ENCODE results near the gene CIT. TPM values are rescaled to one million over a fixed set of nuclear protein-coding genes. Genes with fewer than 3 reads are reported as not detected.

The CIT gene
- total and polyA plus RNA-seq, 10 of the 15 experiments (the other 5 are each of a cell fraction or from before 2014, with no cell fraction given) = 1.0 to 38.2 (median 14.9) TPM

GRCh38 chr12:119666900-119667576 is 210.1 kb downstream of the CIT start (continued):
- TF ChIP-seq E2F4 (IDR thresholded peaks at IDR 0.05; ENCODE audit: low read depth, low read length) (no peak), POLR2AphosphoS5 (IDR thresholded peaks at IDR 0.05; ENCODE audit: low read length) (no peak), CBX3 (IDR thresholded peaks at IDR 0.05; ENCODE audit: borderline replicate concordance, low read depth) (no peak), RCOR1 (conservative IDR thresholded peaks at IDR 0.05; ENCODE audit: low read depth, low read length) (no peak), SUZ12 (IDR thresholded peaks at IDR 0.05; ENCODE audit: unreplicated experiment) (no peak), MYC (IDR thresholded peaks at IDR 0.05; ENCODE audit: insufficient read depth, insufficient read length, insufficient replicate concordance, low read length, severe bottlenecking) (no peak), E4F1 (IDR thresholded peaks at IDR 0.05; ENCODE audit: borderline replicate concordance, partially characterized antibody) (no peak), MAX (IDR thresholded peaks at IDR 0.05; ENCODE audit: low read depth, low read length) (no peak), CREB1 (IDR thresholded peaks at IDR 0.05; ENCODE audit: low read depth) (peak; percentile 58; the same call in 1 of the 2 replicates), SMARCA5 (IDR thresholded peaks at IDR 0.05) (0 out of 2 replicates have a peak, but pooled peaks have one; percentile 53), BHLHE40 (IDR thresholded peaks at IDR 0.05; ENCODE audit: borderline replicate concordance in 1 of 2, low read depth in 2 of 2, low read length in 1 of 2) (peak; percentile 6 to 8; a peak in 1 of 4 replicates), PAX8 (IDR thresholded peaks at IDR 0.05) (no peak), DPF2 (IDR thresholded peaks at IDR 0.05) (no peak), ZNF217 (IDR thresholded peaks at IDR 0.05) (no peak), NFYA (IDR thresholded peaks at IDR 0.05; ENCODE audit: borderline replicate concordance, low read depth, low read length) (no peak), MEF2B (IDR thresholded peaks at IDR 0.05; ENCODE audit: partially characterized antibody, poor library complexity, severe bottlenecking) (peak; percentile 63), RBBP5 (conservative IDR thresholded peaks at IDR 0.05) (no peak), BRCA1 (IDR thresholded peaks at IDR 0.05; ENCODE audit: low read depth, low read length) (no peak), ZNF384 (IDR thresholded peaks at IDR 0.05; ENCODE audit: borderline replicate concordance, low read depth, low read length) (no peak), RAD21 (IDR thresholded peaks at IDR 0.05; ENCODE audit: insufficient read depth, low read depth, low read length) (no peak), SMAD5 (IDR thresholded peaks at IDR 0.05; ENCODE audit: low read depth) (no peak), SREBF2 (IDR thresholded peaks at IDR 0.05; ENCODE audit: low read length) (no peak), GATAD2B (conservative IDR thresholded peaks at IDR 0.05; ENCODE audit: low read depth) (no peak; the same call in 1 of the 2 replicates), IKZF1 (conservative IDR thresholded peaks at IDR 0.05) (peak; percentile 30)
